ENCODE results near the gene B4GALNT4. TPM values are rescaled to one million over a fixed set of nuclear protein-coding genes. Genes with fewer than 3 reads are reported as not detected.

The B4GALNT4 gene
- total RNA-seq, 2 donors from 2014 or later, result 1.6 to 2.0 TPM

DNA sequence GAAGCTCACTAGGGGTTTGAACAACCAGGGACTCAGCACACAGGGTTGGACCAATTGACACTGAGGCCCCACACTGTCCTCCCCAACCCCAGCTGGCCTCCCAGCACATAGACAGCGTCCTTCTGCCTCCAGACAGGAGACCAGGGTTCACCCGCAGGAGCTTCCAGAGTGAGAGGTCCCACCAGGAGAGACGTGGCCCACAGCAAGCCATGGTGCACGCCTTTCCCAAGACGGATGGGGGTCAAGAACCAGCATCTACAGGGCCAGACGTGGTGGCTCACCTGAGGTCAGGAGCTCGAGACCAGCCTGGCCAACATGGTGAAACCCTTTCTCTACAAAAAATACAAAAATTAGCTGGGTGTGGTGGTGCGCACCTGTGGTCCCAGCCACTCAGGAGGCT lies 57.6 kb downstream of the B4GALNT4 start:
- intact Hi-C loops (cut with DNase I), result no loop called here
- Histone ChIP-seq H3K4me3 (no peak overlapping the region), H3K27ac (no peak overlapping the region), H3K9me3 (no peaks in the 10 kb centered on the region), H3K9ac (ENCODE audit: low read depth in 2 of 2, low read length in 2 of 2) (no peak overlapping the region), H3K27me3 (no peaks in the 10 kb centered on the region), H3K4me1 (no peaks in the 10 kb centered on the region), H3K36me3 (no peaks in the 10 kb centered on the region)
- TF ChIP-seq, protein P1, sequence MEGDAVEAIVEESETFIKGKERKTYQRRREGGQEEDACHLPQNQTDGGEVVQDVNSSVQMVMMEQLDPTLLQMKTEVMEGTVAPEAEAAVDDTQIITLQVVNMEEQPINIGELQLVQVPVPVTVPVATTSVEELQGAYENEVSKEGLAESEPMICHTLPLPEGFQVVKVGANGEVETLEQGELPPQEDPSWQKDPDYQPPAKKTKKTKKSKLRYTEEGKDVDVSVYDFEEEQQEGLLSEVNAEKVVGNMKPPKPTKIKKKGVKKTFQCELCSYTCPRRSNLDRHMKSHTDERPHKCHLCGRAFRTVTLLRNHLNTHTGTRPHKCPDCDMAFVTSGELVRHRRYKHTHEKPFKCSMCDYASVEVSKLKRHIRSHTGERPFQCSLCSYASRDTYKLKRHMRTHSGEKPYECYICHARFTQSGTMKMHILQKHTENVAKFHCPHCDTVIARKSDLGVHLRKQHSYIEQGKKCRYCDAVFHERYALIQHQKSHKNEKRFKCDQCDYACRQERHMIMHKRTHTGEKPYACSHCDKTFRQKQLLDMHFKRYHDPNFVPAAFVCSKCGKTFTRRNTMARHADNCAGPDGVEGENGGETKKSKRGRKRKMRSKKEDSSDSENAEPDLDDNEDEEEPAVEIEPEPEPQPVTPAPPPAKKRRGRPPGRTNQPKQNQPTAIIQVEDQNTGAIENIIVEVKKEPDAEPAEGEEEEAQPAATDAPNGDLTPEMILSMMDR (IDR thresholded peaks at IDR 0.05), result no peak
- no peak for DNase-seq

GRCh38 chr11:428295-428694 lies 59.0 kb downstream of the B4GALNT4 start:
- Histone ChIP-seq H3K9ac (ENCODE audit: low read depth in 2 of 2, low read length in 2 of 2) (no peak overlapping the region), H3K36me3 (no peaks in the 10 kb centered on the region), H3K4me1 (no peaks in the 10 kb centered on the region), H3K27me3 (no peaks in the 10 kb centered on the region), H3K27ac (no peak overlapping the region), H3K4me3 (no peak overlapping the region), H3K9me3 (no peaks in the 10 kb centered on the region)
- intact Hi-C loops (cut with DNase I), result no loop called here
- TF ChIP-seq, protein P1 (IDR thresholded peaks at IDR 0.05), result no peak
- DNase-seq, result no peak

DNA sequence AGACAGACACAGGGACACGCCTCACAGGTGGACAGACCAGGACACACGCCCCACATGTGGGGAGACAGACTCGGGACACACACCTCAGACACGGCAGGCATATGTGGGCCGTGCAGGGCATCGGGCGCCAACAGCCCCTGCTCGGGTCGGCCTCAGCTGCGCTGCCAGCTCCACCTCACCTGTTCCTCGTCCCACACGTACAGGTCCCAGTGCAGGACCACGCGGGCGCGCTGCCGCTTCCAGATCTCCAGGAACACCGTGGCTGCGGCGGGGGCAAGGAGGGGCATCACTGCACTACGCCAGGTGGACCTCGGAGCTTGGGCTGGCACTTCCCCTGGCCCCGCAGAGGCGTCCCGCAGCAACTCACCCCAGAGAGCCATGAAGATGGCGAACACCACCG lies 60.1 kb downstream of the B4GALNT4 start:
- intact Hi-C loops (cut with DNase I), result no loop called here
- Histone ChIP-seq H3K9me3 (no peaks in the 10 kb centered on the region), H3K9ac (ENCODE audit: low read depth in 2 of 2, low read length in 2 of 2) (no peak overlapping the region), H3K4me1 (no peaks in the 10 kb centered on the region), H3K27ac (no peak overlapping the region), H3K36me3 (no peaks in the 10 kb centered on the region), H3K4me3 (no peak overlapping the region), H3K27me3 (no peaks in the 10 kb centered on the region)
- TF ChIP-seq, protein P1 (IDR thresholded peaks at IDR 0.05), result no peak
- no peak for DNase-seq

- Histone ChIP-seq H3K9me3 (no peaks in the 10 kb centered on the region), H3K4me1 (no peaks in the 10 kb centered on the region), H3K4me3 (no peak overlapping the region), H3K9ac (ENCODE audit: low read depth in 2 of 2, low read length in 2 of 2) (no peak overlapping the region), H3K36me3 (no peaks in the 10 kb centered on the region), H3K27me3 (no peaks in the 10 kb centered on the region), H3K27ac (no peak overlapping the region)
- TF ChIP-seq, protein P1 (IDR thresholded peaks at IDR 0.05), result no peak
- intact Hi-C loops (cut with DNase I), result no loop called here
- no peak for DNase-seq
Measured at GRCh38 chr11:429931-430456, 60.7 kb downstream of the B4GALNT4 start.

Other genes starting within 250 kb of the B4GALNT4 start
- not detected for gene SCGB1C1, start 176.4 kb upstream of the B4GALNT4 start, total RNA-seq
- gene BET1L, start 162.1 kb upstream of the B4GALNT4 start, total RNA-seq, result 10 to 100 TPM; 51.0 to 62.2 TPM
- gene RIC8A, start 161.8 kb upstream of the B4GALNT4 start, total RNA-seq, result 100 to 1,000 TPM in 1 of 2 donors, 10 to 100 TPM in 1; 69.3 to 112 TPM
- 10 to 100 TPM; 15.1 to 16.9 TPM for gene SIRT3, start 133.2 kb upstream of the B4GALNT4 start, total RNA-seq
- gene PSMD13, start 132.5 kb upstream of the B4GALNT4 start, total RNA-seq, result 100 to 1,000 TPM in 1 of 2 donors, 10 to 100 TPM in 1; 99.0 to 145 TPM
- under 1 TPM; 0.17 to 0.72 TPM for gene NLRP6, start 91.1 kb upstream of the B4GALNT4 start, total RNA-seq
- 10 to 100 TPM; 10.6 to 12.9 TPM for gene PGGHG, start 80.4 kb upstream of the B4GALNT4 start, total RNA-seq
- not detected for gene IFITM5, start 70.0 kb upstream of the B4GALNT4 start, total RNA-seq
- 100 to 1,000 TPM in 1 of 2 donors, 10 to 100 TPM in 1; 74.1 to 115 TPM for gene IFITM2, start 61.7 kb upstream of the B4GALNT4 start, total RNA-seq
- 100 to 1,000 TPM in 1 of 2 donors, 10 to 100 TPM in 1; 63.3 to 101 TPM for gene IFITM1, start 55.5 kb upstream of the B4GALNT4 start, total RNA-seq
- 100 to 1,000 TPM; 132 to 160 TPM for gene IFITM3, start 48.6 kb upstream of the B4GALNT4 start, total RNA-seq
- gene PKP3, start 24.7 kb downstream of the B4GALNT4 start, total RNA-seq, result 100 to 1,000 TPM; 167 to 247 TPM
- 100 to 1,000 TPM in 1 of 2 donors, 10 to 100 TPM in 1; 91.4 to 177 TPM for gene SIGIRR, start 45.5 kb downstream of the B4GALNT4 start, total RNA-seq
- 100 to 1,000 TPM; 121 to 129 TPM for gene ANO9, start 72.5 kb downstream of the B4GALNT4 start, total RNA-seq
- gene PTDSS2, start 80.8 kb downstream of the B4GALNT4 start, total RNA-seq, result 10 to 100 TPM; 20.6 to 27.6 TPM
- gene RNH1, start 137.7 kb downstream of the B4GALNT4 start, total RNA-seq, result 100 to 1,000 TPM; 106 to 140 TPM
- gene HRAS, start 166.1 kb downstream of the B4GALNT4 start, total RNA-seq, result 10 to 100 TPM; 38.4 to 67.0 TPM
- gene LRRC56, start 168.0 kb downstream of the B4GALNT4 start, total RNA-seq, result 1 to 10 TPM; 2.8 to 3.2 TPM
- gene LMNTD2, start 191.2 kb downstream of the B4GALNT4 start, total RNA-seq, result 10 to 100 TPM in 1 of 2 donors, 1 to 10 TPM in 1; 9.8 to 13.6 TPM
- gene RASSF7, start 191.5 kb downstream of the B4GALNT4 start, total RNA-seq, result 100 to 1,000 TPM; 108 to 139 TPM
- 10 to 100 TPM; 29.4 to 41.9 TPM for gene PHRF1, start 207.0 kb downstream of the B4GALNT4 start, total RNA-seq
- 10 to 100 TPM; 22.1 to 25.6 TPM for gene IRF7, start 246.5 kb downstream of the B4GALNT4 start, total RNA-seq